Testis (tissue), 2 donors: ENCODE results near the gene MRPL19.

ENCODE experiments used
- POLR2A ChIP-seq: fragments of 450-650 bp; IDR thresholded peaks from one replicate; pipeline ENCODE4 v1.6.1; 2017; ENCODE audit warnings: antibody characterized with exemption, mild to moderate bottlenecking, moderate library complexity
- TF ChIP-seq, protein P1 (sequence below), 3 experiments: fragments of 450-650 bp in 2 of 3; fragments of 200-600 bp in 1 of 3; sonication (generic) in 1 of 3; IDR thresholded peaks; one replicate each; pipeline ENCODE4 v1.5.1; 2016 to 2019; ENCODE audit warnings: antibody characterized with exemption in 3 of 3, mild to moderate bottlenecking in 2 of 3, moderate library complexity in 1 of 3

DNA sequence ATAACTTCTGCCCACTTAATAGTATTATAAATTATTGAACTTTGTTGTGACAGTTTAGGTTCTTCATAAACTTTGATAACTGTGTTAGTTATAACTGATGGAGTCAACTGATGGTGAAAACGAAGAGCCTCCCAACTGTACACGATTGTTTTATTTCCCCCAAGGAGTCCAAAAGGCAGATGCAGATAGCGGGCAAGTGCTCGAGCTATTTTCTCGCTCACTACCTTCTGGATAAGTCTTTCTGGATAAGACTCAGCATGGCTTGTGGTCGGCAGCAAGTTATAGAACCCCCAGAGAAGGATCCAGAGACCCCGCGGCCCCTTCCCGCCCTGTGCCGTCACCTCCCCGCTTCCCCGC lies 63.6 kb downstream of the MRPL19 start:
- TF ChIP-seq, protein P1, sequence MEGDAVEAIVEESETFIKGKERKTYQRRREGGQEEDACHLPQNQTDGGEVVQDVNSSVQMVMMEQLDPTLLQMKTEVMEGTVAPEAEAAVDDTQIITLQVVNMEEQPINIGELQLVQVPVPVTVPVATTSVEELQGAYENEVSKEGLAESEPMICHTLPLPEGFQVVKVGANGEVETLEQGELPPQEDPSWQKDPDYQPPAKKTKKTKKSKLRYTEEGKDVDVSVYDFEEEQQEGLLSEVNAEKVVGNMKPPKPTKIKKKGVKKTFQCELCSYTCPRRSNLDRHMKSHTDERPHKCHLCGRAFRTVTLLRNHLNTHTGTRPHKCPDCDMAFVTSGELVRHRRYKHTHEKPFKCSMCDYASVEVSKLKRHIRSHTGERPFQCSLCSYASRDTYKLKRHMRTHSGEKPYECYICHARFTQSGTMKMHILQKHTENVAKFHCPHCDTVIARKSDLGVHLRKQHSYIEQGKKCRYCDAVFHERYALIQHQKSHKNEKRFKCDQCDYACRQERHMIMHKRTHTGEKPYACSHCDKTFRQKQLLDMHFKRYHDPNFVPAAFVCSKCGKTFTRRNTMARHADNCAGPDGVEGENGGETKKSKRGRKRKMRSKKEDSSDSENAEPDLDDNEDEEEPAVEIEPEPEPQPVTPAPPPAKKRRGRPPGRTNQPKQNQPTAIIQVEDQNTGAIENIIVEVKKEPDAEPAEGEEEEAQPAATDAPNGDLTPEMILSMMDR (IDR thresholded peaks at IDR 0.05): no peak
- no peak for TF ChIP-seq POLR2A
